MCF 10A (cell line): ENCODE measurements around the gene SORL1. TPM values are rescaled to one million over a fixed set of nuclear protein-coding genes. Genes with fewer than 3 reads are reported as not detected.

Experiments used
- BruUV-seq: library from RNA; stranded (reverse); fragments of 400-500 nt; replicated peaks from 2 replicates; lab custom pipeline; 2021; lab: Mats Ljungman, UMichigan
- CTCF ChIA-PET: fragments of 300-600 bp; sonication (Branson Sonifier 250); formaldehyde crosslinking; extraction: SDS; loops from one replicate; lab custom pipeline; 2021; ENCODE audit warnings: antibody characterized with exemption, inconsistent platforms; lab: Yijun Ruan, JAX
- POLR2A ChIA-PET: fragments of 300-600, 350-650 bp; sonication (Branson Sonifier 250); formaldehyde crosslinking; extraction: SDS; loops from one replicate; lab custom pipeline; 2020; ENCODE audit warnings: antibody characterized with exemption, inconsistent platforms; lab: Yijun Ruan, JAX
- DNase-seq: peaks from one replicate; pipeline ENCODE4 v3.0.0-alpha.2; 2018; ENCODE audit not compliant: unreplicated experiment
- H3K27ac Mint-ChIP-seq: one replicate; pipeline ENCODE4 v1.8.0; 2022; ENCODE audit warnings: mild to moderate bottlenecking, low read depth, mixed read lengths; ENCODE audit not compliant: unreplicated experiment
- H3K27me3 Mint-ChIP-seq: one replicate; pipeline ENCODE4 v1.8.0; 2022; ENCODE audit warnings: mixed read lengths; ENCODE audit not compliant: insufficient read depth, unreplicated experiment
- H3K36me3 Mint-ChIP-seq: one replicate; pipeline ENCODE4 v1.8.0; 2022; ENCODE audit warnings: mild to moderate bottlenecking, moderate library complexity, mixed read lengths; ENCODE audit not compliant: insufficient read depth, unreplicated experiment
- H3K4me1 Mint-ChIP-seq: one replicate; pipeline ENCODE4 v1.8.0; 2022; ENCODE audit warnings: mixed read lengths; ENCODE audit not compliant: insufficient read depth, unreplicated experiment
- H3K4me3 Mint-ChIP-seq: one replicate; pipeline ENCODE4 v1.8.0; 2022; ENCODE audit warnings: mild to moderate bottlenecking, moderate library complexity, mixed read lengths; ENCODE audit not compliant: unreplicated experiment
- H3K9me3 Mint-ChIP-seq: one replicate; pipeline ENCODE4 v1.8.0; 2022; ENCODE audit warnings: mixed read lengths; ENCODE audit not compliant: unreplicated experiment
- CTCF ChIP-seq: fragments of 200-600 bp; IDR thresholded peaks from one replicate; pipeline ENCODE4 v1.8.0; 2022; ENCODE audit warnings: antibody characterized with exemption, mild to moderate bottlenecking; ENCODE audit not compliant: unreplicated experiment
- intact Hi-C: fragments of 100-400 bp; cut with micrococcal nuclease; formaldehyde crosslinking; loops from 2 replicates; pipeline ENCODE4 v1.14.1; 2022
- total RNA-seq: library from RNA; stranded (reverse); gene quantifications from 2 replicates; pipeline ENCODE4 v1.2.3, GENCODE V29; 2022

The SORL1 gene
- total RNA-seq, 1 experiment from 2014 or later, result 5.9 TPM

GRCh38 chr11:121488641-121489040 lies 36.5 kb downstream of the SORL1 start:
- Mint-ChIP-seq H3K4me3 (no peak overlapping the region), H3K27ac (no peak overlapping the region), H3K4me1 (no peaks in the 10 kb centered on the region), H3K36me3 (peaks cover 4% of the 10 kb centered on the region), H3K27me3 (no peaks in the 10 kb centered on the region), H3K9me3 (no peaks in the 10 kb centered on the region)
- TF ChIP-seq CTCF, result no peak
- DNase-seq, result no peak
- BruUV-seq, result no TSS peak
- ChIA-PET CTCF (interaction anchor here (0.5 to 1.1 kb wide), 3 partner anchors 15 to 121 kb away, joined by 3 read pairs; partner anchors contain the start of gene SORL1), POLR2A (interaction anchor here (0.6 kb wide), 1 partner anchor 22 kb away, joined by 3 read pairs; no protein-coding TSS in a partner anchor)
- intact Hi-C loops, result no loop called here

GRCh38 chr11:121489823-121490222 lies 37.7 kb downstream of the SORL1 start:
- ChIA-PET CTCF (interaction anchor here (1.3 kb wide), 1 partner anchor 51 kb away, joined by 3 read pairs; no protein-coding TSS in a partner anchor), POLR2A (no interaction called here)
- BruUV-seq, result no TSS peak
- Mint-ChIP-seq H3K4me1 (no peaks in the 10 kb centered on the region), H3K27me3 (no peaks in the 10 kb centered on the region), H3K27ac (no peak overlapping the region), H3K4me3 (no peak overlapping the region), H3K9me3 (no peaks in the 10 kb centered on the region), H3K36me3 (peaks cover 4% of the 10 kb centered on the region)
- no peak for DNase-seq
- intact Hi-C loops, result no loop called here
- TF ChIP-seq CTCF, result no peak

GRCh38 chr11:121494355-121495099 lies 42.4 kb downstream of the SORL1 start:
- no TSS peak for BruUV-seq
- Mint-ChIP-seq H3K9me3 (no peaks in the 10 kb centered on the region), H3K4me1 (no peaks in the 10 kb centered on the region), H3K27me3 (no peaks in the 10 kb centered on the region), H3K27ac (no peak overlapping the region), H3K36me3 (no peaks in the 10 kb centered on the region), H3K4me3 (no peak overlapping the region)
- ChIA-PET CTCF (no interaction called here), POLR2A (interaction anchor here (0.9 kb wide), 1 partner anchor 92 kb away, joined by 3 read pairs; no protein-coding TSS in a partner anchor)
- intact Hi-C loops, result no loop called here
- TF ChIP-seq CTCF, result no peak
- no peak for DNase-seq

GRCh38 chr11:121497176-121497998 lies 45.3 kb downstream of the SORL1 start:
- ChIA-PET CTCF (no interaction called here), POLR2A (no interaction called here)
- intact Hi-C loops, result no loop called here
- no peak for TF ChIP-seq CTCF
- H3K27ac Mint-ChIP-seq, result no peak overlapping the region
- no peaks in the 10 kb centered on the region for H3K27me3 Mint-ChIP-seq
- H3K4me1 Mint-ChIP-seq, result no peaks in the 10 kb centered on the region
- no peaks in the 10 kb centered on the region for H3K36me3 Mint-ChIP-seq
- BruUV-seq, result no TSS peak
- DNase-seq, result no peak
- H3K9me3 Mint-ChIP-seq, result no peaks in the 10 kb centered on the region
- H3K4me3 Mint-ChIP-seq, result no peak overlapping the region
